NCI-H1105 (cell line): Measurements from ENCODE around the gene DOHH.

Source experiments
- DNase-seq: peaks from one replicate; lab custom pipeline; 2025; lab: John Stamatoyannopoulos, UW

DOHH gene

DNA sequence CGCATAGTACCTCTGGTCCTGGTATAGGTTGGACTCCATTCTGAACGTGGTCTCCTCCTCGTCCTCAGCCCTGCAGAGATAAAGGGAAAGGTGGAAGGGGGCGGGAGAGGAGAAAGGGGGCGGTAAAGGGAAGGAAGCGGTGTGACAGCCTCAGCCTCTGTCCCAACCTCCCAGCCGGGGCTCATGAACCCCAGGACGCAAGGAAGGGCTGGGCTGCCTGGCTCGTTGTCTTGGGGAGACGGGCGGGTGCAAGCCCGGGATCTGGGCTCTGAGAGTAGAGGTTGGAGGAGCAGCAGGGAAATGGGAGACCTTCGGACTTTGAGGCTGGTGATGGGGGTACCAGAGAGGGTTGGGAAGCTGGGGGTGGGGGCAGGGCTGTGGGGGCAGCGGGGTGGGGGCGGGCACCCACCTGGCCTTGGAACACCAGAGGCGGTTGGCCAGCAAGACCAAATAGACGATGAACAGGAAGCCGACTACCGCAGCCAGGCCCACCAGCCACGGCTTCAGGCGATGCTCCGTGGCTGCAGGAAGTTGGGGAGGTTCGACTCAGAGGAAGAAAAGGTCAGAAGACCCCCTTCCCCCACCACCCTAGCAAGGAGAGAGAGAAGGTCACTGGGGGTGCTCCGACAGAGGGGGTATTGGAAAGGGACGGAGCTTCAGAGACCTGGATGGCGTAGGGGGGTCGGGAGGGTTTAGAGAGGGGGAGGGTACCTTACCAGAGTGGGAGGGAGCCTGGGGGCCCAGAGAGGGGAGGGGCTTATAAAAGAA, 21.9 kb downstream of the DOHH start:
- DNase-seq: no peak

DNA sequence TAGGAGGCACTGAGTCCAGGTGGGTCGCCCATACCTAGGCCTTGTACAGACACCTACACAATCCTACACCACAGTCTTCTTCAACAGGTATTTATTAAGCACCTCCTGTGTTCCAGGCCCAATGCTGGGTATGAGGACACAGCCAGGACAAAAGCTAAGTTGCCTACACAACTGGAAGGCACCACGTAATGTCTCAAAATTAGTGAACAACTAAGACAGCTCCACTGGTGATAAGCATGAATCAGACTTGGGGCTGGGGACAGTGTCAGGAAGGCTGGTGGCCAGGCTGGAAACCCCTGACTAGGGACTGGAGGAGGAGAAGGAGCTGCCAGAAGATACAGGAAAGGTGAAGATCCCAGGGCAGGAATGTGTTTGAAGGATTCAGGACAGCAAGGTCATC, 22.5 kb downstream of the DOHH start:
- no peak for DNase-seq

GRCh38 chr19:3477506-3477905, 23.0 kb downstream of the DOHH start:
- DNase-seq: no peak

DNA sequence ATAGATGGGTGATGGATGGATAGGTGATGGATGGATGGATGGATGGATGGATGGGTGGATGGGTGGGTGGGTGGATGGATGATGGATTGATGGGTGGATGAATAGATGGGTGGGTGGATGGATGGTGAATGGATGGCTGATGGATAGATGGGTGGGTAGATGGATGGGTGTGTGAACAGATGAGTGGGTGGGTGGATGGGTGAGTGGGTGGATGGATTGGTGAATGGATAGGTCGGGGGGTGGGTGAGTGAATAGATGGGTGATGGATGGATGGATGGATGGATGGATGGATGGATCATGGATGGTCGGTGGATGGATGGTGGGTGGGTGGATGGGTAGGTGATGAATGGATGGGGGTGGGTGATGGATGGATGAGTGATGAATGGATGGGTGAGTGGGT, 23.6 kb downstream of the DOHH start:
- DNase-seq: no peak

GRCh38 chr19:3475449-3475848, 25.0 kb downstream of the DOHH start:
- no peak for DNase-seq

GRCh38 chr19:3474614-3475013, 25.9 kb downstream of the DOHH start:
- no peak for DNase-seq

GRCh38 chr19:3474010-3474409, 26.5 kb downstream of the DOHH start:
- DNase-seq: no peak

- DNase-seq: no peak
Observed at GRCh38 chr19:3471954-3472655, 28.4 kb downstream of the DOHH start.

GRCh38 chr19:3470500-3471128, 29.9 kb downstream of the DOHH start:
- DNase-seq: no peak

DNA sequence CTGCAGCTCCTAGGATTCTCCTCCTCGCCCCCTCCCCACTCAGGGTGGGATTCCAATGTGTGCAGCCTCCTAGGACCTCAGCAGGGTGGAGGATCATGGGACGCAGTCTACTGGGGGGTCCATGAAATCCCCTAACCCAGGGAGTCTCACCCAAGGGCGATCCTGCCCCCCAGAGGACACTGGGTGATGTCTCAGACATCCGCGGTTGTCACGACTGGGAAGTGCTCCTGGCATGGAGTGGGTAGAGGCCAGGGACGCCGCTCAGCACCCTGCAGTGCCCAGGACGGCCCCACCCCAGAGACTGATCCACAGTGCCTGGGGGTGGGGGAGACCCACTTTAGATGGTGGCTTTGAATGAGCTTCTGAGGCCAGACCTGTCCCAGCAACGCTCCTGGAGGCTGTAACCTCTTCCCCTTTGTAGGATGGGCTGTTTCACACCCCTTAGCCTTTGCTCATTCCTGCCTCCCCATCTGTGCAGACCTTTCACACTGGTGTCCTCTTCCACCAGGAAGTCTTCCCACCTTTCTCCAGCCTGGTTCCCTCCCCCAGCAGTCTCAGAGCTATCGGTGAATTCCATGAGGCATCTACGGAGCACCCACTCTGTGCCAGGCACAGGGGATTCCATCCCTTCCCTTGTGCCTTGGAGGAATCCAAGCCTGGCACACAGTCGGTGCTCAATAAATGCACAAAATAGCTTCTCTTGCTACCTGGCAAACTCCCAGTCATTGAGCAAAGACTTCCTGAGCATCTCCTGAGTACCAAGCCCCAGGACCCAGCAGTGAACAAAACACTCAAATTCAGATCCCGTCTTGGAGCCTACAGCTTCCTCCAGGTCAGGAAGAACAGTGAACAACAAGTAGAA, 30.6 kb downstream of the DOHH start:
- no peak for DNase-seq

DNA sequence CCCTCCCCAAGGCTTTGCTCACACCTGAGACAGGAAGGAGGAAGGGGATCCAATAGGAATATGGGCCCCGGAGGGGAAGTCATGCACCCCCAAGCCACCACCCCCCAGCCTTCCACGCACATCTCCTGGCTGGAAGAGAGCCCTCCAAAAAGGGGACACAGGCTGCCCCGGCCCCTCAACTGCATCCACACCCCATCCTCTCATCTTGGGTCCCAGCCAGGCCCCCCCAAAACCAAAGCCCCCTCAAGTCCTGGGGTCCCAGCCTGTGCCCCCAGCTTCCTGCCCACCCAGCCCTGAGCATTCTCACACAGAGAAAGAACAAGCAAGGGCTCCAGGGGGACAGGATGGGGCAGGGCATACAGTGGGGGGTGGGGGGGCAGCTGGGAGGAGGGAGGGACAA, 32.3 kb downstream of the DOHH start:
- DNase-seq: no peak

- DNase-seq: no peak
Observed at GRCh38 chr19:3467437-3468198, 32.9 kb downstream of the DOHH start.

DNA sequence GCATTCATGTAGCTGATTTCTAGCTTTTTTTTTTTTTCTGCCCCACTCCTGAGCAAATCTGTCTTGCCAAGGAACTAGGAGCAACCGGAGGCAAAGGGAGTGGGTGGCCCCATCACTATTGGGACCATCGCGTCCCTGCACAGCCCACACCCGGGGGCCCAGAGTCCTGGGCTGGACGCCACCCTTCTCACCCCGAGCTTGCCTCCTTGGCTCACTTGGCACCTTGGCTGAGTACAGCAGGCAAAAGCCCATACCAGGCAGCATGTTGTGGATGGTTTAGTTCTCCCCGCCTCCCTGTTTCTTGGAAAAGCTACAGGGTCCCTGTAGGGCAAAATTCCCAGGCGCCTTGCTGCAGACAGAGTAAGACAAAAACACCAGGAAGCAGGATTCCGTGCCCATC, 33.8 kb downstream of the DOHH start:
- DNase-seq: no peak

GRCh38 chr19:3465552-3465951, 34.9 kb downstream of the DOHH start:
- no peak for DNase-seq

GRCh38 chr19:3464587-3465235, 35.8 kb downstream of the DOHH start:
- no peak for DNase-seq

GRCh38 chr19:3463714-3464586, 36.5 kb downstream of the DOHH start:
- DNase-seq: no peak

GRCh38 chr19:3462991-3463713, 37.3 kb downstream of the DOHH start:
- DNase-seq: no peak

- DNase-seq: no peak
Observed at GRCh38 chr19:3459965-3460582, 40.4 kb downstream of the DOHH start.
